Esophagus muscularis mucosa (tissue), 3 donors: ENCODE data around the gene CST9L.

Experiments used
- CTCF ChIP-seq, 3 experiments: fragments of 200-600 bp in 2 of 3; fragments of 450-650 bp in 1 of 3; sonication (generic) in 2 of 3; IDR thresholded peaks; one replicate each; pipeline ENCODE4 v1.5.1; 2017 to 2019; ENCODE audit warnings: antibody characterized with exemption in 3 of 3, mild to moderate bottlenecking in 2 of 3, moderate library complexity in 1 of 3
- POLR2A ChIP-seq: fragments of 450-650 bp; IDR thresholded peaks from one replicate; pipeline ENCODE4 v1.6.1; 2017; ENCODE audit warnings: antibody characterized with exemption, moderate library complexity, mild to moderate bottlenecking, low read depth
- POLR2AphosphoS5 ChIP-seq, 2 donors: sonication (generic); formaldehyde crosslinking; IDR thresholded peaks; one replicate each; pipeline ENCODE4 v1.6.1; 2017; ENCODE audit warnings: antibody characterized with exemption in 2 of 2

- no peak for TF ChIP-seq CTCF (IDR thresholded peaks at IDR 0.05)
- TF ChIP-seq POLR2AphosphoS5 (IDR thresholded peaks at IDR 0.05), result no peak
- no peak for TF ChIP-seq POLR2A
Measured at GRCh38 chr20:23540624-23541023, 27.7 kb downstream of the CST9L start.
